ENCODE measurements around the gene KRTAP9-2. TPM values are rescaled to one million over a fixed set of nuclear protein-coding genes. Genes with fewer than 3 reads are reported as not detected.
"Not testable (repeated sequence)": the region's sequence is repeated elsewhere in the genome, so short reads cannot be mapped to it uniquely, and the experiment has no call there.

KRTAP9-2 gene
- total RNA-seq, 1 experiment from 2014 or later: not detected

DNA sequence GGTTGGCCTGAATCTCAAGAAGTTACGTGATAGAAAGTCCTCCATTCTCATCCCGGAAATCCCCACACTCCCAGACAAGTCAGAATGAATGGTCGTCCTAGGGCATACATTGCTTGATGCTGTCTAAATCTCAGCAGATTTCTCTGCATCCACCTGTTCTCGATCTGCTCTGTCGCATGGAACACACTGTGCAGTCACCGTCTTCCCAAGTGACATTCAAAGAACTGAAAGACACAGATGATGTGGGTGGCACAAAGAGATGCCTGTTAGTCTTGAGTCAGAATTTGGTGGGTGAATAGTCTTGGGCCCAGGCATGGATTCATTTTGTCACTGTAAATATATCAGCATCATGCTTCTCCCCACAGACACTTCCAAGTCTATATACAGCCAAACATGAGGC lies 5.3 kb downstream of the KRTAP9-2 start:
- ATAC-seq (no peak), DNase-seq (ENCODE audit: low read depth, low spot score) (no peak)
- Histone ChIP-seq H3K4me3 (replicated peaks in 1 of 2; ENCODE audit: low read depth in 1 of 2, low read length in 2 of 2) (no peak overlapping the region), H3K4me2 (ENCODE audit: low read length) (no peak overlapping the region), H3K27me3 (ENCODE audit: insufficient read depth, low read length) (no peaks in the 10 kb centered on the region), H3K79me2 (ENCODE audit: insufficient read depth, low read length) (no peaks in the 10 kb centered on the region), H3K9me3 (ENCODE audit: control insufficient read depth in 1 of 2, insufficient read depth in 1 of 2, low read depth in 1 of 2, low read length in 2 of 2) (no peaks in the 10 kb centered on the region), H3K9ac (ENCODE audit: low read length) (no peak overlapping the region), H3K36me3 (ENCODE audit: control insufficient read depth in 1 of 2, insufficient read depth in 2 of 2, low read length in 2 of 2) (no peaks in the 10 kb centered on the region), H4K20me1 (ENCODE audit: insufficient read depth) (no peaks in the 10 kb centered on the region), H3K4me1 (ENCODE audit: control insufficient read depth in 1 of 2, insufficient read depth in 2 of 2, low read length in 2 of 2) (no peaks in the 10 kb centered on the region), H3K27ac (ENCODE audit: low read depth, low read length) (no peak overlapping the region), H3K9me2 (ENCODE audit: insufficient read depth) (no peaks in the 10 kb centered on the region), H2AFZ (ENCODE audit: low read depth, low read length, poor library complexity, severe bottlenecking) (no peak overlapping the region)
- intact Hi-C loops (cut with micrococcal nuclease): no loop called here
- no TSS peak for BruUV-seq (replicated peaks)
- no peak for TF ChIP-seq SP1 (IDR thresholded peaks at IDR 0.05; ENCODE audit: low read depth)
- TF ChIP-seq EZH2 (IDR thresholded peaks at IDR 0.05): no peak
- ChIA-PET CTCF (no interaction called here), POLR2A (no interaction called here), RAD21 (ENCODE audit: low non-redundant PET in 1 of 2, low total read pairs in 2 of 2, uncharacterized antibody in 2 of 2, unreplicated experiment in 2 of 2) (no interaction called here)

DNA sequence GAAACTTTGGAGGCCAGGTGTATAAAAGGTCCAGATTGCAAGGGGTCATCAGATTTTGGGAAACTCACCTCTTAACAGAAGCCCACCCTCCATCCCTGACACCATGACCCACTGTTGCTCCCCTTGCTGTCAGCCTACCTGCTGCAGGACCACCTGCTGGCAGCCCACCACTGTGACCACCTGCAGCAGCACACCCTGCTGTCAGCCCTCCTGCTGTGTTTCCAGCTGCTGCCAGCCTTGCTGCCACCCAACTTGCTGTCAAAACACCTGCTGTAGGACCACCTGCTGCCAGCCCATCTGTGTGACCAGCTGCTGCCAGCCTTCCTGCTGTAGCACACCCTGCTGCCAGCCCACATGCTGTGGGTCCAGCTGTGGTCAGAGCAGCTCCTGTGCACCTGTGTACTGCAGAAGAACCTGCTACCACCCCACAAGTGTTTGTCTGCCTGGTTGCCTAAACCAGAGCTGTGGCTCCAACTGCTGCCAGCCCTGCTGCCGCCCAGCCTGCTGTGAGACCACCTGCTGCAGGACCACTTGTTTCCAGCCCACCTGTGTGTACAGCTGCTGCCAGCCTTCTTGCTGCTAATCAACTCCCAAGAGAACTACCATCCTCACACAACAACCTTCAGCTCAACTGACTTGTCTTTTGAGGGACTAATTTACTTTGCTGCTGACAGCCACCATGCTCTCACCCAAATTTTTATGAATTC lies 6.1 kb downstream of the KRTAP9-2 start, which contains the start of gene KRTAP9-3:
KRTAP9-3 (plus strand) TSS at position 51 of the 707 bp plus-strand sequence; CDS start at position 104, 53 bp downstream.
- H2AFZ ChIP-seq (ENCODE audit: low read depth, low read length, poor library complexity, severe bottlenecking); DNase-seq (ENCODE audit: low read depth, low spot score); H3K4me1 ChIP-seq (ENCODE audit: control insufficient read depth in 1 of 2, insufficient read depth in 2 of 2, low read length in 2 of 2); H3K27ac ChIP-seq (ENCODE audit: low read depth, low read length); intact Hi-C loops (cut with micrococcal nuclease); BruUV-seq (replicated peaks); ATAC-seq; H4K20me1 ChIP-seq (ENCODE audit: insufficient read depth); H3K27me3 ChIP-seq (ENCODE audit: insufficient read depth, low read length); H3K36me3 ChIP-seq (ENCODE audit: control insufficient read depth in 1 of 2, insufficient read depth in 2 of 2, low read length in 2 of 2); H3K9ac ChIP-seq (ENCODE audit: low read length); H3K9me3 ChIP-seq (ENCODE audit: control insufficient read depth in 1 of 2, insufficient read depth in 1 of 2, low read depth in 1 of 2, low read length in 2 of 2); H3K79me2 ChIP-seq (ENCODE audit: insufficient read depth, low read length); POLR2A ChIA-PET; CTCF ChIA-PET; H3K9me2 ChIP-seq (ENCODE audit: insufficient read depth); H3K4me3 ChIP-seq (replicated peaks in 1 of 2; ENCODE audit: low read depth in 1 of 2, low read length in 2 of 2); H3K4me2 ChIP-seq (ENCODE audit: low read length); RAD21 ChIA-PET (ENCODE audit: low non-redundant PET in 1 of 2, low total read pairs in 2 of 2, uncharacterized antibody in 2 of 2, unreplicated experiment in 2 of 2): not testable (repeated sequence)

- BruUV-seq (replicated peaks); DNase-seq (ENCODE audit: low read depth, low spot score); H3K79me2 ChIP-seq (ENCODE audit: insufficient read depth, low read length); POLR2A ChIA-PET; H3K4me3 ChIP-seq (replicated peaks in 1 of 2; ENCODE audit: low read depth in 1 of 2, low read length in 2 of 2); H3K4me1 ChIP-seq (ENCODE audit: control insufficient read depth in 1 of 2, insufficient read depth in 2 of 2, low read length in 2 of 2); H3K27me3 ChIP-seq (ENCODE audit: insufficient read depth, low read length); H3K9me3 ChIP-seq (ENCODE audit: control insufficient read depth in 1 of 2, insufficient read depth in 1 of 2, low read depth in 1 of 2, low read length in 2 of 2); CTCF ChIA-PET; H3K9me2 ChIP-seq (ENCODE audit: insufficient read depth); H2AFZ ChIP-seq (ENCODE audit: low read depth, low read length, poor library complexity, severe bottlenecking); H3K4me2 ChIP-seq (ENCODE audit: low read length); H3K36me3 ChIP-seq (ENCODE audit: control insufficient read depth in 1 of 2, insufficient read depth in 2 of 2, low read length in 2 of 2); ATAC-seq; H3K27ac ChIP-seq (ENCODE audit: low read depth, low read length); H3K9ac ChIP-seq (ENCODE audit: low read length); H4K20me1 ChIP-seq (ENCODE audit: insufficient read depth); RAD21 ChIA-PET (ENCODE audit: low non-redundant PET in 1 of 2, low total read pairs in 2 of 2, uncharacterized antibody in 2 of 2, unreplicated experiment in 2 of 2); intact Hi-C loops (cut with micrococcal nuclease): not testable (repeated sequence)
Observed at GRCh38 chr17:41237116-41237515, 10.7 kb downstream of the KRTAP9-2 start.

DNA sequence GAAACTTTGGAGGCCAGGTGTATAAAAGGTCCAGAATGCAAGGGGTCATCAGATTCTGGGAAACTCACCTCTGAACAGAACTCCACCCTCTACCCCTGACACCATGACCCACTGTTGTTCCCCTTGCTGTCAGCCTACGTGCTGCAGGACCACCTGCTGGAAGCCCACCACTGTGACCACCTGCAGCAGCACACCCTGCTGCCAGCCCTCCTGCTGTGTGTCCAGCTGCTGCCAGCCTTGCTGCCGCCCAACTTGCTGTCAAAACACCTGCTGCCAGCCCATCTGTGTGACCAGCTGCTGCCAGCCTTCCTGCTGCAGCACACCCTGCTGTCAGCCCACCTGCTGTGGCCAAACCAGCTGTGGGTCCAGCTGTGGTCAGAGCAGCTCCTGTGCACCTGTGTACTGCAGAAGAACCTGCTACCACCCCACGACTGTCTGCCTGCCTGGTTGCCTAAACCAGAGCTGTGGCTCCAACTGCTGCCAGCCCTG lies 11.5 kb downstream of the KRTAP9-2 start, which contains the start of gene KRTAP9-8:
KRTAP9-8 (plus strand) TSS at position 51 of the 489 bp plus-strand sequence; CDS start at position 104, 53 bp downstream.
- H3K9me3 ChIP-seq (ENCODE audit: control insufficient read depth in 1 of 2, insufficient read depth in 1 of 2, low read depth in 1 of 2, low read length in 2 of 2); H3K4me1 ChIP-seq (ENCODE audit: control insufficient read depth in 1 of 2, insufficient read depth in 2 of 2, low read length in 2 of 2); H3K36me3 ChIP-seq (ENCODE audit: control insufficient read depth in 1 of 2, insufficient read depth in 2 of 2, low read length in 2 of 2); H3K27ac ChIP-seq (ENCODE audit: low read depth, low read length); POLR2A ChIA-PET; H3K4me3 ChIP-seq (replicated peaks in 1 of 2; ENCODE audit: low read depth in 1 of 2, low read length in 2 of 2); ATAC-seq; H3K9me2 ChIP-seq (ENCODE audit: insufficient read depth); H3K9ac ChIP-seq (ENCODE audit: low read length); intact Hi-C loops (cut with micrococcal nuclease); RAD21 ChIA-PET (ENCODE audit: low non-redundant PET in 1 of 2, low total read pairs in 2 of 2, uncharacterized antibody in 2 of 2, unreplicated experiment in 2 of 2); H2AFZ ChIP-seq (ENCODE audit: low read depth, low read length, poor library complexity, severe bottlenecking); H4K20me1 ChIP-seq (ENCODE audit: insufficient read depth); CTCF ChIA-PET; DNase-seq (ENCODE audit: low read depth, low spot score); H3K27me3 ChIP-seq (ENCODE audit: insufficient read depth, low read length); H3K79me2 ChIP-seq (ENCODE audit: insufficient read depth, low read length); BruUV-seq (replicated peaks); H3K4me2 ChIP-seq (ENCODE audit: low read length): not testable (repeated sequence)

All from HCT116 (cell line).